H9 (cell line): ENCODE data around the gene CYSTM1. TPM values are rescaled to one million over a fixed set of nuclear protein-coding genes. Genes with fewer than 3 reads are reported as not detected.

Source experiments
- DNase-seq: peaks from one replicate; pipeline ENCODE4 v3.0.0-alpha.2; 2017
- H2AFZ ChIP-seq: one replicate; pipeline ENCODE4 v1.6.1; 2013; ENCODE audit warnings: mild to moderate bottlenecking, low read length, control low read depth, moderate library complexity
- H2AK5ac ChIP-seq: 2 replicates; pipeline ENCODE4 v1.6.1; 2013; ENCODE audit warnings: low read length, control low read depth, mixed read lengths; ENCODE audit not compliant: insufficient read length
- H2BK120ac ChIP-seq: one replicate; pipeline ENCODE4 v1.6.1; 2013; ENCODE audit warnings: low read depth, mild to moderate bottlenecking, low read length, control low read depth, inconsistent platforms; ENCODE audit not compliant: poor library complexity, severe bottlenecking
- H2BK12ac ChIP-seq: 2 replicates; pipeline ENCODE4 v1.6.1; 2013; ENCODE audit warnings: low read length, control low read depth, mixed read lengths, low read depth; ENCODE audit not compliant: insufficient read length
- H2BK15ac ChIP-seq: 2 replicates; pipeline ENCODE4 v1.6.1; 2013; ENCODE audit warnings: low read depth, low read length, control low read depth
- H2BK20ac ChIP-seq: one replicate; pipeline ENCODE4 v1.6.1; 2013; ENCODE audit warnings: low read depth, mild to moderate bottlenecking, low read length, control low read depth, inconsistent platforms; ENCODE audit not compliant: poor library complexity, severe bottlenecking
- H2BK5ac ChIP-seq: 2 replicates; pipeline ENCODE4 v1.6.1; 2013; ENCODE audit warnings: low read length, control low read depth, mixed read lengths; ENCODE audit not compliant: insufficient read length
- H3K14ac ChIP-seq: 2 replicates; pipeline ENCODE4 v1.6.1; 2013; ENCODE audit warnings: low read length, control low read depth; ENCODE audit not compliant: insufficient read depth
- H3K18ac ChIP-seq: 2 replicates; pipeline ENCODE4 v1.6.1; 2013; ENCODE audit warnings: low read depth, mild to moderate bottlenecking, mixed read lengths, low read length, control low read depth; ENCODE audit not compliant: insufficient read length
- H3K23ac ChIP-seq: 2 replicates; pipeline ENCODE4 v1.6.1; 2013; ENCODE audit warnings: low read length, control low read depth, mixed read lengths, low read depth; ENCODE audit not compliant: insufficient read length
- H3K23me2 ChIP-seq: 2 replicates; pipeline ENCODE4 v1.6.1; 2013; ENCODE audit warnings: low read depth, mild to moderate bottlenecking, mixed read lengths, low read length, control low read depth; ENCODE audit not compliant: insufficient read length, poor library complexity, severe bottlenecking
- H3K27ac ChIP-seq: 2 replicates; pipeline ENCODE4 v1.5.1; 2013; ENCODE audit warnings: low read length, control low read depth, mixed read lengths, low read depth; ENCODE audit not compliant: insufficient read length
- H3K27me3 ChIP-seq: 2 replicates; pipeline ENCODE4 v1.6.1; 2013; ENCODE audit warnings: low read length, control low read depth, inconsistent platforms; ENCODE audit not compliant: insufficient read depth
- H3K4ac ChIP-seq: 2 replicates; pipeline ENCODE4 v1.6.1; 2013; ENCODE audit warnings: low read depth, mild to moderate bottlenecking, control low read depth, inconsistent platforms, low read length, moderate library complexity
- H3K4me1 ChIP-seq: 2 replicates; pipeline ENCODE4 v1.6.1; 2013; ENCODE audit warnings: low read length, control low read depth, inconsistent platforms; ENCODE audit not compliant: insufficient read depth
- H3K4me2 ChIP-seq: 2 replicates; pipeline ENCODE4 v1.6.1; 2013; ENCODE audit warnings: low read length, control low read depth, mixed read lengths; ENCODE audit not compliant: insufficient read length, insufficient read depth
- H3K56ac ChIP-seq: 2 replicates; pipeline ENCODE4 v1.6.1; 2013; ENCODE audit warnings: low read depth, mild to moderate bottlenecking, mixed read lengths, low read length, control low read depth; ENCODE audit not compliant: insufficient read length
- H3K79me1 ChIP-seq: 2 replicates; pipeline ENCODE4 v1.6.1; 2013; ENCODE audit warnings: low read depth, mild to moderate bottlenecking, moderate library complexity, low read length, control low read depth, inconsistent platforms; ENCODE audit not compliant: insufficient read depth, poor library complexity, severe bottlenecking
- H3K79me2 ChIP-seq: 2 replicates; pipeline ENCODE4 v1.6.1; 2013; ENCODE audit warnings: low read length, control low read depth, inconsistent platforms; ENCODE audit not compliant: insufficient read depth
- H3K9ac ChIP-seq: 2 replicates; pipeline ENCODE4 v1.6.1; 2013; ENCODE audit warnings: low read length, control low read depth, mixed read lengths; ENCODE audit not compliant: insufficient read length; ENCODE audit errors: extremely low read depth
- H3K9me3 ChIP-seq: one replicate; pipeline ENCODE4 v1.6.1; 2013; ENCODE audit warnings: low read depth, low read length, inconsistent platforms; ENCODE audit not compliant: control insufficient read depth
- H3T11ph ChIP-seq: one replicate; pipeline ENCODE4 v1.6.1; 2013; ENCODE audit warnings: mild to moderate bottlenecking, low read length, control low read depth, inconsistent platforms
- H4K20me1 ChIP-seq: one replicate; pipeline ENCODE4 v1.6.1; 2013; ENCODE audit not compliant: control insufficient read depth, insufficient read length, insufficient read depth
- H4K5ac ChIP-seq: 2 replicates; pipeline ENCODE4 v1.6.1; 2013; ENCODE audit warnings: low read depth, mild to moderate bottlenecking, mixed read lengths, low read length, control low read depth; ENCODE audit not compliant: insufficient read length
- H4K8ac ChIP-seq: replicated peaks from 2 replicates; pipeline ENCODE4 v1.6.1; 2013; ENCODE audit warnings: low read length, control low read depth, mixed read lengths, low read depth; ENCODE audit not compliant: insufficient read length
- H4K91ac ChIP-seq: 2 replicates; pipeline ENCODE4 v1.6.1; 2013; ENCODE audit warnings: low read depth, mild to moderate bottlenecking, moderate library complexity, mixed read lengths, low read length, control low read depth; ENCODE audit not compliant: insufficient read length
- H3K27ac Mint-ChIP-seq, 3 experiments: 2 replicates in 2 of 3; 3 replicates in 1 of 3; pipeline ENCODE4 v1.8.0; 2020 to 2021; ENCODE audit warnings: mixed read lengths in 3 of 3, mild to moderate bottlenecking in 1 of 3, moderate library complexity in 1 of 3
- H3K27me3 Mint-ChIP-seq: 2 replicates; pipeline ENCODE4 v1.8.0; 2021; ENCODE audit warnings: low read depth, mild to moderate bottlenecking, moderate library complexity, mixed read lengths
- H3K36me3 Mint-ChIP-seq, 3 experiments: 2 replicates in 2 of 3; 3 replicates in 1 of 3; pipeline ENCODE4 v1.8.0; 2020 to 2021; ENCODE audit warnings: low read depth in 3 of 3, mixed read lengths in 3 of 3; ENCODE audit not compliant: insufficient read depth in 1 of 3
- H3K4me1 Mint-ChIP-seq, 2 experiments: 2 replicates each; pipeline ENCODE4 v1.8.0; 2020; ENCODE audit warnings: mixed read lengths in 2 of 2
- H3K4me3 Mint-ChIP-seq, 2 experiments: 2 replicates in 1 of 2; 3 replicates in 1 of 2; pipeline ENCODE4 v1.8.0; 2020 to 2021; ENCODE audit warnings: mild to moderate bottlenecking in 2 of 2, mixed read lengths in 2 of 2, moderate library complexity in 1 of 2
- H3K9me3 Mint-ChIP-seq, 2 experiments: 2 replicates in 1 of 2; 3 replicates in 1 of 2; pipeline ENCODE4 v1.8.0; 2020; ENCODE audit warnings: mild to moderate bottlenecking in 2 of 2, mixed read lengths in 2 of 2, moderate library complexity in 1 of 2
- CTCF ChIP-seq: fragments of 200-600 bp; sonication (generic); conservative IDR thresholded peaks from 3 replicates; pipeline ENCODE4 v1.8.0; 2021; ENCODE audit warnings: antibody characterized with exemption, mild to moderate bottlenecking
- WGBS: extraction: QIAGEN DNeasy Blood & Tissue Kit; methylation state at CpG from one replicate; pipeline ENCODE4 v1.1.7; 2013; ENCODE audit warnings: missing lambda C conversion rate, low lambda C conversion rate, mixed read lengths; ENCODE audit not compliant: insufficient read length; ENCODE audit errors: extremely low coverage; 5-methylcytosine and 5-hydroxymethylcytosine counted together
- total RNA-seq: library from RNA; stranded (reverse); gene quantifications from 2 replicates; pipeline ENCODE4 v1.2.1, GENCODE V29; 2021

CYSTM1 gene
- total RNA-seq, 1 experiment from 2014 or later: 20.6 TPM

- Mint-ChIP-seq H3K4me1 (peaks cover 14 to 15% of the 10 kb centered on the region in 2 experiments), H3K27ac (no peak overlapping the region), H3K9me3 (no peaks in the 10 kb centered on the region), H3K4me3 (peak overlapping the region; percentile 79 to 92; a peak in 4 of 5 replicates), H3K36me3 (no peaks in the 10 kb centered on the region; a peak in 1 of 7 replicates), H3K27me3 (peaks cover 12% of the 10 kb centered on the region)
- H4K5ac ChIP-seq: no peak overlapping the region
- H2BK5ac ChIP-seq: no peak overlapping the region
- no peaks in the 10 kb centered on the region for H3K79me1 ChIP-seq
- H4K91ac ChIP-seq: no peak overlapping the region
- H3K9ac ChIP-seq: no peak overlapping the region
- H2AK5ac ChIP-seq: no peak overlapping the region
- H3K18ac ChIP-seq: no peak overlapping the region
- no peak overlapping the region for H3T11ph ChIP-seq
- H3K27me3 ChIP-seq: no peaks in the 10 kb centered on the region
- no peak overlapping the region for H2BK15ac ChIP-seq
- H3K14ac ChIP-seq: no peak overlapping the region
- no peak overlapping the region for H3K4ac ChIP-seq
- WGBS: no CpG with 5 or more reads among the region's 2 CpGs
- H3K56ac ChIP-seq: no peak overlapping the region
- H2BK12ac ChIP-seq: no peak overlapping the region
- H3K23ac ChIP-seq: no peak overlapping the region
- no peak for DNase-seq
- no peaks in the 10 kb centered on the region for H3K9me3 ChIP-seq
- no peak overlapping the region for H2AFZ ChIP-seq
- no peaks in the 10 kb centered on the region for H3K4me1 ChIP-seq
- no peak overlapping the region for H3K4me2 ChIP-seq
- peaks cover 3% of the 10 kb centered on the region for H4K20me1 ChIP-seq
- no peak overlapping the region for H3K27ac ChIP-seq
- no peak overlapping the region for H2BK120ac ChIP-seq
- no peaks in the 10 kb centered on the region for H3K79me2 ChIP-seq
- H4K8ac ChIP-seq: no peak overlapping the region
- no peak for TF ChIP-seq CTCF
- no peak overlapping the region for H2BK20ac ChIP-seq
- peaks cover 9% of the 10 kb centered on the region for H3K23me2 ChIP-seq
Measured at GRCh38 chr5:140174014-140174413, 974 bp upstream of the CYSTM1 start.
